RWPE1 (cell line): ENCODE data around the gene XRRA1.
"Not testable (repeated sequence)": the region's sequence is repeated elsewhere in the genome, so short reads cannot be mapped to it uniquely, and the experiment has no call there.

Source experiments
- CTCF ChIA-PET: fragments of 350-600 bp; sonication (Branson Sonifier 250); formaldehyde crosslinking; extraction: SDS; loops from one replicate; lab custom pipeline; 2021; lab: Yijun Ruan, JAX
- POLR2A ChIA-PET: fragments of 400-600 bp; formaldehyde crosslinking; extraction: SDS; loops from one replicate; lab custom pipeline; 2020; ENCODE audit warnings: antibody characterized with exemption; ENCODE audit not compliant: low non-redundant PET; lab: Yijun Ruan, JAX
- DNase-seq: peaks from one replicate; pipeline ENCODE4 v3.0.0; 2012; ENCODE audit warnings: low spot score
- H3K27ac ChIP-seq: fragments of 450-650 bp; 2 replicates; pipeline ENCODE4 v1.5.1; 2017
- CTCF ChIP-seq: fragments of 450-650 bp; conservative IDR thresholded peaks from 2 replicates; pipeline ENCODE4 v1.5.1; 2017; ENCODE audit warnings: low read depth, mild to moderate bottlenecking

Gene XRRA1

GRCh38 chr11:74896311-74896710 lies 52.6 kb downstream of the XRRA1 start:
- ChIA-PET CTCF (no interaction called here), POLR2A (no interaction called here)
- DNase-seq, result no peak
- no peak overlapping the region; the same call in 1 of the 2 replicates for H3K27ac ChIP-seq
- no peak for TF ChIP-seq CTCF

GRCh38 chr11:74895340-74896116 lies 53.4 kb downstream of the XRRA1 start:
- no peak for DNase-seq
- no peak overlapping the region for H3K27ac ChIP-seq
- POLR2A ChIA-PET, result no interaction called here
- no peak for TF ChIP-seq CTCF
- CTCF ChIA-PET, result no interaction called here

- H3K27ac ChIP-seq, CTCF ChIA-PET, POLR2A ChIA-PET, DNase-seq: not testable (repeated sequence)
Measured at GRCh38 chr11:74893015-74893414, 55.9 kb downstream of the XRRA1 start.

- no peak overlapping the region for H3K27ac ChIP-seq
- no peak for DNase-seq
- ChIA-PET CTCF (no interaction called here), POLR2A (no interaction called here)
- TF ChIP-seq CTCF, result peak; percentile 28
Measured at GRCh38 chr11:74877132-74877531, 71.8 kb downstream of the XRRA1 start.

GRCh38 chr11:74871037-74871436 lies 77.9 kb downstream of the XRRA1 start:
- DNase-seq, result no peak
- H3K27ac ChIP-seq, result no peak overlapping the region
- POLR2A ChIA-PET, result no interaction called here
- TF ChIP-seq CTCF, result no peak
- CTCF ChIA-PET, result no interaction called here

- POLR2A ChIA-PET, result no interaction called here
- no peak for TF ChIP-seq CTCF
- CTCF ChIA-PET, result no interaction called here
- no peak for DNase-seq
- H3K27ac ChIP-seq, result no peak overlapping the region
Measured at GRCh38 chr11:74870485-74870884, 78.4 kb downstream of the XRRA1 start.

- no peak for TF ChIP-seq CTCF
- ChIA-PET CTCF (no interaction called here), POLR2A (no interaction called here)
- no peak for DNase-seq
- no peak overlapping the region for H3K27ac ChIP-seq
Measured at GRCh38 chr11:74866557-74866956, 82.3 kb downstream of the XRRA1 start.
